WERI-Rb-1 (cell line): Measurements from ENCODE around the gene MRPL55.

Experiments used
- DNase-seq: peaks from one replicate; pipeline ENCODE4 v3.0.0-alpha.2; 2020
- H3K27ac ChIP-seq: fragments of 250-450 bp; sonication (Bioruptor Pico); 2 replicates; pipeline ENCODE4 v1.5.1; 2020; ENCODE audit warnings: mild to moderate bottlenecking, moderate library complexity
- H3K27me3 ChIP-seq: fragments of 250-450 bp; sonication (Bioruptor Pico); 2 replicates; pipeline ENCODE4 v1.5.1; 2021; ENCODE audit warnings: mild to moderate bottlenecking, low read depth, moderate library complexity; ENCODE audit not compliant: insufficient read depth, severe bottlenecking
- H3K36me3 ChIP-seq: fragments of 250-450 bp; sonication (Bioruptor Pico); 2 replicates; pipeline ENCODE4 v1.5.1; 2020; ENCODE audit warnings: mild to moderate bottlenecking, moderate library complexity
- H3K4me3 ChIP-seq: 2 replicates; pipeline ENCODE4 v1.5.1; 2011; ENCODE audit warnings: low read depth, mild to moderate bottlenecking, control low read depth, low read length
- H3K9me3 ChIP-seq: fragments of 250-450 bp; sonication (Bioruptor Pico); 2 replicates; pipeline ENCODE4 v1.5.1; 2021; ENCODE audit warnings: mild to moderate bottlenecking, moderate library complexity; ENCODE audit not compliant: severe bottlenecking
- CTCF ChIP-seq: IDR thresholded peaks from 2 replicates; pipeline ENCODE4 v1.5.1; 2011; ENCODE audit warnings: low read depth, mild to moderate bottlenecking, control low read depth, inconsistent platforms, low read length

Gene MRPL55

GRCh38 chr1:228058172-228058948 is 50.7 kb downstream of the MRPL55 start:
- DNase-seq: no peak
- Histone ChIP-seq H3K27me3 (peaks cover 15% of the 10 kb centered on the region), H3K27ac (no peak overlapping the region), H3K4me3 (no peak overlapping the region), H3K9me3 (no peaks in the 10 kb centered on the region), H3K36me3 (no peaks in the 10 kb centered on the region)
- no peak for TF ChIP-seq CTCF
